ENCODE measurements around the gene CDH23. TPM values are rescaled to one million over a fixed set of nuclear protein-coding genes. Genes with fewer than 3 reads are reported as not detected.

CDH23 gene
- total RNA-seq, 4 donors from 2014 or later, result 2.9 to 16.1 (median 5.9) TPM

- WGBS, 2 donors (ENCODE audit: low coverage in 1 of 2), result 83% methylated on average over 2 of the region's 2 CpGs; no CpG with 5 or more reads in 1 of the 2 donors
- TF ChIP-seq CTCF (IDR thresholded peaks at IDR 0.05), result no peak
- no peak for TF ChIP-seq POLR2AphosphoS5 (IDR thresholded peaks at IDR 0.05)
- no peak for DNase-seq
These were observed 267.9 kb downstream of the CDH23 start for GRCh38 chr10:71664585-71664984.

GRCh38 chr10:71665456-71665855 lies 268.7 kb downstream of the CDH23 start:
- H3K27me3 ChIP-seq, result no peaks in the 10 kb centered on the region
- H3K4me3 ChIP-seq, result no peak overlapping the region
- intact Hi-C loops (cut with DNase I; ENCODE audit: low total_unique reads) (no loop called here), in situ Hi-C loops (cut with MboI; ENCODE audit: low pct_ligation_motif_present in 1 of 4, low pct_unique_long_range_greater_than_20kb in 1 of 4, low sequenced_read_pairs in 3 of 4) (no loop called here)
- no peaks in the 10 kb centered on the region for H3K9me3 ChIP-seq
- no peak overlapping the region for H3K27ac ChIP-seq
- H3K4me1 ChIP-seq, result peaks cover 0 to 3% (median 0%) of the 10 kb centered on the region in 4 donors
- WGBS, 2 donors (ENCODE audit: low coverage in 1 of 2), result 81% methylated on average over 9 of the region's 9 CpGs; no CpG with 5 or more reads in 1 of the 2 donors
- no peak for TF ChIP-seq EP300 (IDR thresholded peaks at IDR 0.05; ENCODE audit: low read depth)
- DNase-seq, result no peak
- H3K36me3 ChIP-seq, result no peaks in the 10 kb centered on the region

More at GRCh38 chr10:71664585-71664984, 267.9 kb downstream of the CDH23 start:
- peaks cover 0 to 3% (median 0%) of the 10 kb centered on the region in 4 donors for H3K4me1 ChIP-seq
- H3K4me3 ChIP-seq, result no peak overlapping the region
- no peak overlapping the region for H3K27ac ChIP-seq
- no peaks in the 10 kb centered on the region for H3K27me3 ChIP-seq
- in situ Hi-C loops (cut with MboI; ENCODE audit: low pct_ligation_motif_present in 1 of 4, low pct_unique_long_range_greater_than_20kb in 1 of 4, low sequenced_read_pairs in 3 of 4) (no loop called here), intact Hi-C loops (cut with DNase I; ENCODE audit: low total_unique reads) (no loop called here)
- H3K36me3 ChIP-seq, result no peaks in the 10 kb centered on the region
- no peaks in the 10 kb centered on the region for H3K9me3 ChIP-seq

- intact Hi-C loops (cut with DNase I; ENCODE audit: low total_unique reads) (no loop called here), in situ Hi-C loops (cut with MboI; ENCODE audit: low pct_ligation_motif_present in 1 of 4, low pct_unique_long_range_greater_than_20kb in 1 of 4, low sequenced_read_pairs in 3 of 4) (no loop called here)
- DNase-seq, result no peak
- no peak overlapping the region for H3K27ac ChIP-seq
- TF ChIP-seq POLR2AphosphoS5 (IDR thresholded peaks at IDR 0.05), result no peak
- no peak for TF ChIP-seq CTCF (IDR thresholded peaks at IDR 0.05)
- no peak for TF ChIP-seq EP300 (IDR thresholded peaks at IDR 0.05; ENCODE audit: low read depth)
- TF ChIP-seq POLR2A (IDR thresholded peaks at IDR 0.05), result no peak
- H3K27me3 ChIP-seq, result no peaks in the 10 kb centered on the region
- WGBS, 2 donors (ENCODE audit: low coverage in 1 of 2), result 71% methylated on average over 18 of the region's 18 CpGs; no CpG with 5 or more reads in 1 of the 2 donors
- no peaks in the 10 kb centered on the region for H3K36me3 ChIP-seq
- no peak overlapping the region for H3K4me3 ChIP-seq
- H3K9me3 ChIP-seq, result no peaks in the 10 kb centered on the region
- peaks cover 0 to 3% (median 0%) of the 10 kb centered on the region in 4 donors for H3K4me1 ChIP-seq
These were observed 270.1 kb downstream of the CDH23 start for GRCh38 chr10:71666639-71667386.

GRCh38 chr10:71667387-71667752 lies 270.6 kb downstream of the CDH23 start:
- WGBS, 2 donors (ENCODE audit: low coverage in 1 of 2), result 33 to 54% methylated on average over 5 of the region's 5 CpGs
- no peaks in the 10 kb centered on the region for H3K27me3 ChIP-seq
- no peak for DNase-seq
- H3K36me3 ChIP-seq, result no peaks in the 10 kb centered on the region
- intact Hi-C loops (cut with DNase I; ENCODE audit: low total_unique reads) (no loop called here), in situ Hi-C loops (cut with MboI; ENCODE audit: low pct_ligation_motif_present in 1 of 4, low pct_unique_long_range_greater_than_20kb in 1 of 4, low sequenced_read_pairs in 3 of 4) (no loop called here)
- H3K4me1 ChIP-seq, result no peaks in the 10 kb centered on the region
- no peaks in the 10 kb centered on the region for H3K9me3 ChIP-seq
- no peak overlapping the region for H3K4me3 ChIP-seq
- TF ChIP-seq CTCF (IDR thresholded peaks at IDR 0.05) (no peak), EP300 (IDR thresholded peaks at IDR 0.05; ENCODE audit: low read depth) (no peak), POLR2A (IDR thresholded peaks at IDR 0.05) (no peak), POLR2AphosphoS5 (IDR thresholded peaks at IDR 0.05) (no peak)
- H3K27ac ChIP-seq, result no peak overlapping the region

Data from transverse colon (tissue), 4 donors.